SK-N-MC (cell line): ENCODE data around the gene CYP27C1.
"Not testable (repeated sequence)": the region's sequence is repeated elsewhere in the genome, so short reads cannot be mapped to it uniquely, and the experiment has no call there.

Source experiments
- DNase-seq: peaks from one replicate; pipeline ENCODE4 v3.0.0-alpha.2; 2011; ENCODE audit warnings: low read depth, low spot score
- H3K27ac ChIP-seq: fragments of 200-600 bp; sonication (generic); 2 replicates; pipeline ENCODE4 v1.5.1; 2016; ENCODE audit warnings: mixed run types
- H3K36me3 ChIP-seq: fragments of 200-600 bp; sonication (generic); 2 replicates; pipeline ENCODE4 v1.6.1; 2017; ENCODE audit warnings: antibody characterized with exemption, low read length, mixed read lengths; ENCODE audit not compliant: insufficient read depth
- H3K4me3 ChIP-seq: fragments of 200-600 bp; sonication (generic); 2 replicates; pipeline ENCODE4 v1.5.1; 2016
- H3K9ac ChIP-seq: fragments of 200-600 bp; sonication (generic); 2 replicates; pipeline ENCODE4 v1.8.0; 2017; ENCODE audit warnings: mixed run types, mixed read lengths; ENCODE audit not compliant: insufficient read length
- H3K9me3 ChIP-seq: fragments of 200-600 bp; sonication (generic); 2 replicates; pipeline ENCODE4 v1.6.1; 2017; ENCODE audit warnings: low read depth, mild to moderate bottlenecking, antibody characterized with exemption, low read length, moderate library complexity, mixed read lengths
- EZH2 ChIP-seq: fragments of 200-600 bp; sonication (generic); IDR thresholded peaks from one replicate; pipeline ENCODE4 v1.6.1; 2017; ENCODE audit warnings: antibody characterized with exemption
- FOXP2 ChIP-seq: optimal IDR thresholded peaks from 2 replicates; pipeline ENCODE3; 2011; ENCODE audit warnings: mild to moderate bottlenecking, moderate library complexity; ENCODE audit not compliant: insufficient read depth; ENCODE audit errors: extremely low read length, control extremely low read depth
- POLR2AphosphoS5 ChIP-seq: IDR thresholded peaks from 2 replicates; pipeline ENCODE4 v1.6.1; 2012; ENCODE audit warnings: mild to moderate bottlenecking, low read depth, low read length, borderline replicate concordance

CYP27C1 gene

DNA sequence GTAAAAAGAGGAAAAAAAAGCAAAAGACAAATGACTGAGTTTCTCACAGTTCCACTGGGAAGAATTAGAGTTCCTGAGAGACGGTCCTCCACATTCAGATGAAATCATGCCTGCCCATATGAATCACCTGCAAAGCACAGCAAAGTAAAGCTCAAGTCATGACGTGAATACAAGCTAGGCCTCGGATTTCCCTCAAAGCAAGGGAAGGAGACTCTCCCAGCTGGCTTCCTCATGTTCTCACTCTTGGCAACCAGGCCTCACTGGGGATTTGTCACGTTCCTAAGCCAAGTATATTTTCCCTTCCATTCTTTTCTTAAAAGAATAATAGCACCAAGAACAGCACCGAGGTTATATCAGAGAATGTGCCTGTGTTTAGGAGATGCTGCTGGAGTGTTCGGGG lies 47.0 kb downstream of the CYP27C1 start:
- no peak overlapping the region for H3K4me3 ChIP-seq
- DNase-seq = no peak
- no peaks in the 10 kb centered on the region for H3K36me3 ChIP-seq
- no peak overlapping the region for H3K9ac ChIP-seq
- no peak overlapping the region for H3K27ac ChIP-seq
- no peaks in the 10 kb centered on the region for H3K9me3 ChIP-seq
- TF ChIP-seq FOXP2 (no peak), POLR2AphosphoS5 (no peak), EZH2 (no peak)

DNA sequence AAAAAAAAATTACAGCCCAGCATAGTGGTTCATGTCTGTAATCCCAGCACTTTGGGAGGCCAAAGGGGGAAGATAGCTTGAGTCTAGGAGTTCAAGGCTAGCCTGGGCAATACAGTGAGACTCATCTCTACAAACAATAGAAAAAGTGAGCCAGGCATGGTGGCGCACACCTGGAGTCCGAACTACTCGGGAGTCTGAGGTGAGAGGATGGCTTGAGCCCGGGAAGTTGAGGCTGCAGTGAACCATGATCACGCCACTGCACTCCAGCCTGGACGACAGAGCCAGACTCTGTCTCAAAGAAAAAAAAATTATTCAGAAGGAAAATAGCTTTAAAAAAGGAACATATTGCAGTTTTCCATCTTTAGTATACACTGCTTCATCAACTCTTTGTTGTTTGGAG lies 47.8 kb downstream of the CYP27C1 start:
- TF ChIP-seq POLR2AphosphoS5 = no peak
- no peak for TF ChIP-seq FOXP2
- TF ChIP-seq EZH2 = no peak
- Histone ChIP-seq H3K4me3 (no peak overlapping the region), H3K9ac (no peak overlapping the region), H3K27ac (no peak overlapping the region), H3K9me3 (no peaks in the 10 kb centered on the region), H3K36me3 (no peaks in the 10 kb centered on the region)
- no peak for DNase-seq

DNA sequence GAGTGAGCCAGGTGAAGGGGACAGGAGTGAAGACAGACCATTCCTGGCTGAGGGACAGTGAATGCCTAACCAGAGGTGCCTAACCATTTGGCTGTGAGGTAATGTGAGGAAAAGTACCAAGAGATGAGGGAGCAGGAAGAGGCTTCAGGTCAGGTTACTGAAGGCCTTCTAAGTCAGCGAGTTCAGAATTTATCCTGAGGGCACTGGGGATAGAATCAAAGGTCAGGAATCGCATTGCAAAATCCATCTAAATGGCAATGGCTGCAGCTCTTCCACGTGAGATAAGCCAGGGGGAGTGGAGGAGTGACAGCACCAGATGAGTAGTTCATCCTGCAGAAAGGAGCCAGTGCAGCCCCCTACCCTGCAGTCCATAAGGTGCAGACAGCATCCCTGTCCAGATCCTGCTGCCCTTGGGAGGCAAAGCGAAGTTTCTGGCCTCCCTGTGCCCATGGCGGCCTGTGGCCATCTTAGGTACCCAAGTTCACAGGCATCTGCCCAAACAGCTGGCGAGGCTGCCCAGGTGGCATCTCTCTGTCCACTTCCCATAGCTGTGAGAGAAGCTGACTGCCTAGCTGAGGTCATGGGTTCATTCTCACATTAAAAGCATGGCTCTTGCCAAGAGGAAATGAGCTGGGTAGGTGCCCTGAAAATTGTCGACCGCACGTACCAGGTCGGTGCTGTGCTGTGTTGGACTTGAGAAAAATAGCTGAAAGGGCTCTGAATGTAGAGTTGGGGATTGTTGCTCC lies 49.5 kb downstream of the CYP27C1 start:
- no peak overlapping the region for H3K9ac ChIP-seq
- H3K36me3 ChIP-seq = no peaks in the 10 kb centered on the region
- H3K27ac ChIP-seq = no peak overlapping the region
- H3K4me3 ChIP-seq = no peak overlapping the region
- no peak for TF ChIP-seq FOXP2
- TF ChIP-seq EZH2 = no peak
- TF ChIP-seq POLR2AphosphoS5 = no peak
- DNase-seq = no peak
- H3K9me3 ChIP-seq = no peaks in the 10 kb centered on the region

DNA sequence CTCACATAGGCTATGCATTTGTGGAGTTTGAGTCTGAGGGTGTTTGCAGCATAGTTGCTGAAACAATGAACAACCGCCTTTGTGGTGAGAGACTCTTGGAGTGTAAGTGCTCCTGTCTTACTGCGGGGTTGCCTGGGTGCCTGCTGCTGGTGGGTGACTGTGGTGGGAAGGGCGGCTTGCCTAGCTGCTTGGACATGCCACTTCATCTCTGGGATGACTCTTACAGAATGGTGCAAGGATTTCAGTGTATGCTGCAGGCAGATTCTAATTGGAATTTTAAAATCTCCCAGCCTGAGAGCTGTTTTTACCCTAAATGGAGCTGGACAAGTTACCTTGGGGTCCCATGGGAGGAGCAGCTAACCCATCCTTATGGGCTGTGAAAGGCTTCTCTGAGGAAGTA lies 50.1 kb downstream of the CYP27C1 start:
- no peak for DNase-seq
- H3K36me3 ChIP-seq = no peaks in the 10 kb centered on the region

DNA sequence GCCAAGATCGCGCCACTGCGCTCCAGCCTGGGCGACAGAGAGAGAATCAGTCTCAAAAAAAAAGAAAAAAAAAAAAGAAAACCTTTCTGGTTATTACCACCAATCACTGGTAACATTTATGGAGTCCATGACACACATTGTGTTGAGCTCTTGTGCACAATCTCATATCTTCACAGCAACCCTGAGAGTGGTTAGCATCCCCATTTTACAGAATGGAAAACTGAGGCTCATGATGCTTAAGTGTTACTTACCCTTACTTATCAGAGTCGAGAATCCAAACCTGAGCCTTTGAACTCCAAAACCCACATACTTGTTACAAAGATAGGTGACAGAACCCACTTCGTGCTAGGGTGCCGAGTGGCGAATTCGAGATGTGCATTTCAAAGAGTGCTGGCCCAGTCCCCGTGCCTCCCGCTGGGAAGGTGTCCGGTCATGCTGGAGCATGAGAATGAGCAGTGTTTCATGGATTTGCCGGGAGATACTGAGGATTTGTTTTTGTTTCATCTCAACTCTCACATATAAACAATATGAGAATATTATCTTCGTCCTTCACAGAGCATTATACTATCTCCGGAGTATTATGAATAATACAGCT lies 50.9 kb downstream of the CYP27C1 start:
- Histone ChIP-seq H3K27ac (no peak overlapping the region), H3K36me3 (no peaks in the 10 kb centered on the region), H3K9me3 (no peaks in the 10 kb centered on the region), H3K4me3 (no peak overlapping the region), H3K9ac (no peak overlapping the region)
- no peak for DNase-seq
- no peak for TF ChIP-seq POLR2AphosphoS5
- TF ChIP-seq FOXP2 = no peak
- TF ChIP-seq EZH2 = no peak

More for the DNA sequence above, 50.1 kb downstream of the CYP27C1 start:
- no peaks in the 10 kb centered on the region for H3K9me3 ChIP-seq
- no peak overlapping the region for H3K4me3 ChIP-seq
- no peak for TF ChIP-seq POLR2AphosphoS5
- TF ChIP-seq FOXP2 = no peak
- no peak for TF ChIP-seq EZH2
- H3K27ac ChIP-seq = no peak overlapping the region
- no peak overlapping the region for H3K9ac ChIP-seq

DNA sequence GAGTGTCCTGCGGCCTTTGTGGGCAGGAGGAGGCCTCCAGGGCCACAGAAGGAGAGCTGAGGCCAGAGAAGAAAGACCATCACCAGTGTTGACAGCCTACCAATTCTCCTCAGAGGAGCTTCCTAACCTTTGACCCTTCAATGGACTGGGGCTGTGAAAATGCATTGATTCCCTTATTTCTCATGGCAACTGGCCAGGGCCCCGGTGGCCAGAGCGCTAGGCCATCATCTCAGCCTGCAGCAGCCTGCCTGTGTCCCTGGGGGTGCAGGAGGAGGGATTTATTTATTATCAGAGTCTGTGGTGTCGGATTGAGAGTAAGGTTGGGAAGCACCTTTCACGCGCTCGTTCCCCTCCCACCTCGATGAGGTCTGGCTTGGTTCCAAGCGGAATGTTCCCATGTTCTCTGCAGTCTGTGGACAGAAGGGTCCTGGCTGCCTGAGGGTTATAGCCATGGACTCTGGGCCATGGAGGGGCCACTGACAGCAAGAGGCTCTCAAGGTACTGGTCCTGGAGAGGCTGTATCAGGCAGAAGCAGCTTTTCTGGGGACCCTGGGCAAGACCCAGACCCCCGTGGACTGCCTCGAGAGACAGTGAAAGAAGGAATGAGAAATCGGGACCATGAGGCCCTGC lies 53.8 kb downstream of the CYP27C1 start:
- Histone ChIP-seq H3K27ac (no peak overlapping the region), H3K4me3 (no peak overlapping the region)
- TF ChIP-seq POLR2AphosphoS5 (no peak), EZH2 (no peak), FOXP2 (no peak)

DNA sequence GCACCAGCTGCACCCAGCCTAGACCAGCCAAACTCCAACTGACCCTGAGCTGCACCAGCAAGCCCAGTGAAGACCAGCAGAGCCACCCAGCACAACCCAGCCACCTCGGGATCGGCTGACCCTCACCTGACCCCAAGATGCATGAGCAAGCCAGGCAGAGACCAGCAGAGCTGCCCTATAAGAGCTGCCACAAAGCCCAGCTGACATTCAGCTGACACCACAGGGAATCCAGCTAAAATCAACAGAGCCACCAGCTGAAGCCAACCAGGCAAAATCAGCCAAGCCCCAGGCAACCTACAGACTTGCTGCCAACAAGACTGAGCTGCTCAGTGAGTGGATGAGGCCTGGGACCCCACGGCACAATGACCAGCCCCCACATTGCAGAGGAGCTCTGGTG lies 54.6 kb downstream of the CYP27C1 start:
- Histone ChIP-seq H3K9me3 (no peaks in the 10 kb centered on the region), H3K9ac (no peak overlapping the region), H3K27ac (no peak overlapping the region), H3K4me3 (no peak overlapping the region), H3K36me3 (no peaks in the 10 kb centered on the region)
- TF ChIP-seq POLR2AphosphoS5 = no peak
- no peak for TF ChIP-seq FOXP2
- no peak for TF ChIP-seq EZH2
- no peak for DNase-seq

More for the DNA sequence above, 53.8 kb downstream of the CYP27C1 start:
- no peak for DNase-seq
- H3K9ac ChIP-seq = no peak overlapping the region
- no peaks in the 10 kb centered on the region for H3K9me3 ChIP-seq
- H3K36me3 ChIP-seq = no peaks in the 10 kb centered on the region

DNA sequence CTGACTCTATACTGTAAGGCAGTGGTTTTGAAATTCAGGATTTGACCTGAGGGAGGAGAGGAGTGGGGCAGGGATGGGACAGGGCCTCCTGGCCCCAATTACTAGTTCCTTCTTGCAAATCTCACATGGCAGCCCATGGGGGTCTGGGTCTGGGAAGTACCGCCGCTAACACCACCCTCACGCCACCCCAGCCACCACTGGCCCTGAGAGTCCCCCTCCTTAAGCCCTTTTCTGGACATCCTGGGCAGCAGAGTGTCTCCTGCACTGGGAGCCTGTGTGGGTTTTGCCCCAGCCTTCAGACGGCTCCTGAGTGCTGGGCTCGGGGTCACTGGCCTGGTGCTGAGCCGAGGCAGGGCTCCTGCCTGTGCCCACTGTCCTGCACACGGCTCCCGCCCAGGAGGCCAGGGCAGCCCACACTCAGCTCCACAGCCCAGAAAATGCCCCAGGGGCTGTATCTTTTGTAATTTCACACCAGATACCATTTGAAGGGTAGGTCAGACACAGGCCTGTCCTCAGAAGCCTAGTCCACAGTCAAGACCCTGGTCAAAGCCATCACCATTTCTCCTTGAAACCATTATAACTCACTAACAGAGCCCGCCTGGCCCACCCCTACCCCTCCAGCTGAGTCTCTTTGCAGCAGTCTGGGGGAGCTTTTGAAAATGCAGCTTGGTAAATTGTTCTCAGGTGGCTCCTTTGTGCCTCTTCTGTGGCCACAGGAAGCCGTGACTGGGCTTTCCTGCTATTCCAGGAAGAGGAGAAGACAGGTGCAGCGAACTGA lies 55.1 kb downstream of the CYP27C1 start:
- Histone ChIP-seq H3K36me3 (no peaks in the 10 kb centered on the region), H3K27ac (no peak overlapping the region), H3K9ac (no peak overlapping the region), H3K9me3 (no peaks in the 10 kb centered on the region), H3K4me3 (no peak overlapping the region)
- no peak for DNase-seq
- TF ChIP-seq EZH2 = no peak
- no peak for TF ChIP-seq POLR2AphosphoS5
- TF ChIP-seq FOXP2 = no peak

DNA sequence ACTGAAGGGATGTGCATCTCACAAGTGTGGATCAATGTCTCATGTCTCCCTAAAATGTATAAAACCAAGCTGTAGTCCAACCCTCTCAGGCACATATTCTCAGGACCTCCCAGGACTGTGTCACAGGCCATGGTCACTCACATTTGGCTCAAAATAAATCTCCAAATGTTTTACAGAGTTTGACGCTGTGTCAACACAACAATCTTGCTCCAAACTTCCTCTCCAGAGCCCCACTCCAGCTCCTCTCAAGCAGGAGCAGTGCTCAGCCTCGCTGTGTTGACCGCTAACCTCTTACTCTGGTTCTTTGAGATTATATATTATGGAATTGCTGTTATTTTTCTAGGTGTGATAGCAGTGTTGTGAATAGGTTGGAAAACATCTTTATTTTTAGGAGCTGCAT lies 56.2 kb downstream of the CYP27C1 start:
- H3K4me3 ChIP-seq = no peak overlapping the region
- DNase-seq = no peak
- H3K9ac ChIP-seq = no peak overlapping the region
- TF ChIP-seq EZH2 (no peak), FOXP2 (no peak), POLR2AphosphoS5 (no peak)
- H3K9me3 ChIP-seq = no peaks in the 10 kb centered on the region
- no peaks in the 10 kb centered on the region for H3K36me3 ChIP-seq
- no peak overlapping the region for H3K27ac ChIP-seq

DNA sequence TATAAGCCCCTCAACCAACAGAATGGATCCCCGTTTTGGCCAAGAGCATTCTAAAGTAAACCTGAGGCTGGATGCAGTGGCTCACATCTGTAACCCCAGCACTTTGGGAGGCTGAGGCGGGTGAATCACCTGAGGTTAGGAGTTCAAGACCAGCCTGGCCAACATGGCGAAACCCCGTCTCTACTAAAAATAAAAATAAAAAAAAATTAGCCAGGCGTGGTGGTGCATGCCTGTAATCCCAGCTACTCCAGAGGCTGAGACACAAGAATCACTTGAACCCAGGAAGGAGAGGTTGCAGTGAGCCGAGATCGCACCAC lies 57.1 kb downstream of the CYP27C1 start:
- not testable (repeated sequence) for H3K9me3 ChIP-seq, DNase-seq, H3K4me3 ChIP-seq, H3K27ac ChIP-seq, H3K36me3 ChIP-seq, H3K9ac ChIP-seq
